Measurements from ENCODE around the gene SLC9A8.

SLC9A8 gene

GRCh38 chr20:49924247-49924646 lies 111.6 kb downstream of the SLC9A8 start:
- DNase-seq: no peak

GRCh38 chr20:49925901-49926454 lies 113.3 kb downstream of the SLC9A8 start:
- no peak for DNase-seq

- peak; percentile 80 for DNase-seq
Measured at GRCh38 chr20:49928411-49929141, 115.9 kb downstream of the SLC9A8 start.

DNA sequence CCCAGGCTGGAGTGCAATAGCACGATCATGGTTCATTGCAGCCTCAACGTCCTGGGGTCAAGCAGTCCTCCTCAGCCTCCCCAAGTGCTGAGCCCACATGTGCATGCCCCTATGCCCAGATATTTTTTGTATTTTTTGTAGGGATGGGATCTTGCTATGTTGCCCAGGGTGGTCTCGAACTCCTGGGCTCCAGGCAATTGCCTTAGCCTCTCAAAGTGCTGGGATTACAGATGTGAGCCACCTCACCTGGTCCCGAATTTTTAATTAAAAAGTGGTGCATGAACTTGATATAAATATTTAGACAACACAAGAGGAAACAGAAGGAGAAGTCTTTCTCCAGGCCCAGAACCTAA lies 116.5 kb downstream of the SLC9A8 start:
- DNase-seq: no peak

DNA sequence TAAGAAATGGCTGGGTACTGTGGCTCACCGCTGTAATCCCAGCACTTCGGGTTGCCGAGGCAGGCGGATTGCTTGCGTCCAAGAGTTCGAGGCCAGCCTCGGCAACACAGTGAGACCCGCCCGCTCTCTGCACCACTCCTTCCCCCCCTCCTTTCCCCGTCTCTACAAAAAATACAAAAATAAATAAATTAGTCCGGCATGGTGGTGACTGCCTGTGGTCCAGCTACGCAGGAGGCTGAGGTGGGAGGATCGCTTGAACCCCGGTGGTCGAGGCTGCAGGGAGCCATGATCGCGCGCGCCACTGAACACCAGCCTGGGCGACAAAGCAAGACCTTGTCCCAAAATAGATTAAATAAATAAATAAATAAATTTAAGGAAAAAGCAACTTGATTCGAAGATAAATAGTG lies 123.1 kb downstream of the SLC9A8 start:
- no peak for DNase-seq

GRCh38 chr20:49936153-49937026 lies 123.8 kb downstream of the SLC9A8 start, which contains the start of gene RNF114:
Gene RNF114 (plus strand): TSS chr20:49936397. CDS start chr20:49936413, 16 bp downstream.
- peak; percentile 70 for DNase-seq

DNA sequence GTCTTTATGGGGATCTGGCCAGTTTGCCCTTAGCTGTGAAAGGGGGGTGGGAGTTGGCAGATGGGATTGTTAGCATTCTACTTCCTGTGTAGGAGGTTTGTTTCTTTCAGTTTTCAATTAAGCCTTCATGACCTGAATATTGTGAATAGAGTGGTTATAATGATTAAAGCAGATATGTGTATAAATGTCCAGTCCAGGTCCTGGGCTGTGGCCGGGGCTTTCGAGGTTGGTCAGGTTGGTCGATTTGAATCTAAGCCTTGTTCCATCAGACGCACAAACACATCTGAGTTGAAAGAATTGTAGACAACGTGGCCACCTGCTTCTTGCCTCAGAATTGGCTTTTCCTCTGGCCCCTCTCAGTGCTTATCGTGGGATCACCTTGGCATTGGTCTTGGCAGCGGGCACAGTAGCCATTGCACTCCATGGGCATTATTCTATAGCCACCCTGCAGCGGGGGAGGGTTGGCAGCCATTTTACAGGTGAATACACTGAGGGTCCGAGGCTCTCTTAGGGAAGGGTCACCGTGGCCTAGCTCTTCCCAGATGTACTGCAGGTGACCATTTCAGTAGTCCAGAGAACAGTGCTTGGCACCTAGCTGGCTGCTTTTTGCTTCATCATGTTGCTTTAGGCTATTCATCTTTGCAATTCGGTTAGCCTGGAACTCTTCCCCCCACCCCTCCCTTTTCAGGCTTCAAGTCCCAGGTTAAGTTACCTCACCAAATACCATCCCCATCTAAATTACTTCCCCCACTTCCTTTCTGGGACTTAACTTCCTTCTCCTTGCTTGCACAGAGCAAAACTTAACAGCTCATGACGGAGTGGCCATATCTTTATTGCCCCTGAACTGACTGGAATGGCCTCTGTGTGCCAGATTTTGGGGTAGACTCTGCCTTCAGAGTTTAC lies 124.7 kb downstream of the SLC9A8 start:
- DNase-seq: no peak

DNA sequence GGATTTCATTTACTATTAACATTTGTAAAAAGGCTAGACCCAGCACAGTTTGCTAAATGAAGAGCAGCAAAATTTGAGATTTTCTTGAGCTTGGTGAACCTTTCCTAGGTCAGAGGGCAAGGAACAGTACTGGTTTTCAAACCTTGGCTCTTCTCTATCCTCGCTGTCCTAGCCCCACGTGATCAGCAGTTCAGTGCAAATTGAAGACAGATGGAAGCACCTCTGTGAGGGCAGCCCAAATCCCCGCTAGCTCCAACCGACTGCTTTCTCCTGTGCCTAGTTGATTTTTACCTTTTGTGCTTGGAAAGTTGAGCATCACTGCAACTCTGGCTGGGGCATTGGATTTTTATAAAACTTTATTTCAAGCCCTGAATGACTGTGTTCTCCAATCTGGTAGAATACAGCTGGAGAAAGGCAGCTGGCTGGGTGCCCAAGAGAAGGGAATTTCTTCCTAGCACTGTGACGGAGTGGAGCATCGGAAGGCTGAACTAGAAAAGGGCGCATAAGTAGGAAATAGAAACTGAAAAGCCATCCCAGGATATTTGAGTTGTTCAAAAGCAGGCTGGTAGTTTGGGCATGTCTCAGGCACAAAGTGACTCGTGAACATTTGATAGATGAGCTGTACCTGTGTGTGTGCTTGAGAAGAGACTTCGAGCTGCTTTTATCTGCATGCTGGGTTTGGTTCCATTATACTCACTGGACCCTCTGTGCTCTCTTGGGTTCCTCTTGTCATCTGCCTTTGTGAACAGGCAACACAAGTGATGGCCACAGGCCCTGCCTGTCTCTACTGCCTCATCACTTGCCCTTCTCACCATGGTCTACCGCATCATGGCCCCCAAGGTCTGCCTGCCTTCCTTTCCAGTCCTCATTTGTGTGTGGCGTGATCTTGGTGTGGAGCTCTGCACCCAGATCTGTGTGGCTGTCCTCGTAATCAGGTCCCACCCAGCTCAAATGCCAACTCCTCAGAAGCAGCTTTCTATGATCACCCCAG lies 125.8 kb downstream of the SLC9A8 start:
- no peak for DNase-seq

GRCh38 chr20:49941456-49941855 lies 128.8 kb downstream of the SLC9A8 start:
- no peak for DNase-seq
